ENCODE measurements around the gene IL17RA.
"Not testable (repeated sequence)": the region's sequence is repeated elsewhere in the genome, so short reads cannot be mapped to it uniquely, and the experiment has no call there.

The IL17RA gene

GRCh38 chr22:17120711-17121232 lies 36.0 kb downstream of the IL17RA start:
- DNase-seq (ENCODE audit: low read depth), result peak; percentile 34

- no peak for DNase-seq (ENCODE audit: low read depth)
These were observed 36.7 kb downstream of the IL17RA start, which contains the start of gene TMEM121B for GRCh38 chr22:17121233-17122195. Gene TMEM121B (minus strand): TSS chr22:17121360. CDS start chr22:17121127, 233 bp downstream.

- no peak for DNase-seq (ENCODE audit: low read depth)
These were observed 45.4 kb downstream of the IL17RA start for GRCh38 chr22:17130199-17130598.

- DNase-seq (ENCODE audit: low read depth), result no peak
These were observed 46.9 kb downstream of the IL17RA start for GRCh38 chr22:17131686-17132085.

- no peak for DNase-seq (ENCODE audit: low read depth)
These were observed 47.3 kb downstream of the IL17RA start for GRCh38 chr22:17132112-17132511.

GRCh38 chr22:17133137-17133536 lies 48.3 kb downstream of the IL17RA start:
- no peak for DNase-seq (ENCODE audit: low read depth)

- no peak for DNase-seq (ENCODE audit: low read depth)
These were observed 50.5 kb downstream of the IL17RA start for GRCh38 chr22:17135153-17135760.

- DNase-seq (ENCODE audit: low read depth), result no peak
These were observed 52.4 kb downstream of the IL17RA start for GRCh38 chr22:17137170-17137569.

- no peak for DNase-seq (ENCODE audit: low read depth)
These were observed 53.1 kb downstream of the IL17RA start for GRCh38 chr22:17137861-17138425.

GRCh38 chr22:17138513-17138912 lies 53.7 kb downstream of the IL17RA start:
- DNase-seq (ENCODE audit: low read depth), result no peak

GRCh38 chr22:17140022-17140421 lies 55.2 kb downstream of the IL17RA start:
- DNase-seq (ENCODE audit: low read depth), result no peak

GRCh38 chr22:17140826-17141766 lies 56.3 kb downstream of the IL17RA start:
- DNase-seq (ENCODE audit: low read depth), result no peak

GRCh38 chr22:17143101-17143500 lies 58.3 kb downstream of the IL17RA start:
- DNase-seq (ENCODE audit: low read depth), result no peak

GRCh38 chr22:17143826-17144225 lies 59.0 kb downstream of the IL17RA start:
- no peak for DNase-seq (ENCODE audit: low read depth)

GRCh38 chr22:17145021-17145680 lies 60.4 kb downstream of the IL17RA start:
- DNase-seq (ENCODE audit: low read depth), result no peak

GRCh38 chr22:17147458-17147857 lies 62.7 kb downstream of the IL17RA start:
- DNase-seq (ENCODE audit: low read depth), result not testable (repeated sequence)

- no peak for DNase-seq (ENCODE audit: low read depth)
These were observed 64.4 kb downstream of the IL17RA start for GRCh38 chr22:17149076-17149815.

GRCh38 chr22:17152340-17152739 lies 67.5 kb downstream of the IL17RA start:
- no peak for DNase-seq (ENCODE audit: low read depth)

- DNase-seq (ENCODE audit: low read depth), result no peak
These were observed 68.2 kb downstream of the IL17RA start for GRCh38 chr22:17152971-17153370.

GRCh38 chr22:17155941-17156340 lies 71.1 kb downstream of the IL17RA start:
- no peak for DNase-seq (ENCODE audit: low read depth)
